A549 (cell line): ENCODE measurements around the gene MFAP3L.

Experiments used
- MAFK ChIP-seq: fragments of 450-650 bp; IDR thresholded peaks from 2 replicates; pipeline ENCODE4 v1.6.1; 2014; ENCODE audit not compliant: partially characterized antibody
- MAX ChIP-seq: IDR thresholded peaks from 2 replicates; pipeline ENCODE4 v1.6.1; 2012
- NR3C1 ChIP-seq: fragments of >200 bp; sonication (Bioruptor Twin); formaldehyde crosslinking; IDR thresholded peaks from 3 replicates; pipeline ENCODE4 v1.6.1; 2017
- PBX3 ChIP-seq: IDR thresholded peaks from 2 replicates; pipeline ENCODE4 v1.6.1; 2012
- TP53 ChIP-seq: fragments of 250-450 bp; sonication (Bioruptor Pico); IDR thresholded peaks from 2 replicates; pipeline ENCODE4 v1.5.0; 2021; ENCODE audit warnings: mild to moderate bottlenecking, moderate library complexity
- TF ChIP-seq, protein P1 (sequence below): fragments of >200 bp; sonication (Bioruptor Twin); formaldehyde crosslinking; IDR thresholded peaks from 3 replicates; pipeline ENCODE4 v1.5.1; 2016

- TF ChIP-seq MAX (no peak), NR3C1 (no peak), MAFK (no peak), TP53 (no peak), PBX3 (no peak)
- TF ChIP-seq, protein P1, sequence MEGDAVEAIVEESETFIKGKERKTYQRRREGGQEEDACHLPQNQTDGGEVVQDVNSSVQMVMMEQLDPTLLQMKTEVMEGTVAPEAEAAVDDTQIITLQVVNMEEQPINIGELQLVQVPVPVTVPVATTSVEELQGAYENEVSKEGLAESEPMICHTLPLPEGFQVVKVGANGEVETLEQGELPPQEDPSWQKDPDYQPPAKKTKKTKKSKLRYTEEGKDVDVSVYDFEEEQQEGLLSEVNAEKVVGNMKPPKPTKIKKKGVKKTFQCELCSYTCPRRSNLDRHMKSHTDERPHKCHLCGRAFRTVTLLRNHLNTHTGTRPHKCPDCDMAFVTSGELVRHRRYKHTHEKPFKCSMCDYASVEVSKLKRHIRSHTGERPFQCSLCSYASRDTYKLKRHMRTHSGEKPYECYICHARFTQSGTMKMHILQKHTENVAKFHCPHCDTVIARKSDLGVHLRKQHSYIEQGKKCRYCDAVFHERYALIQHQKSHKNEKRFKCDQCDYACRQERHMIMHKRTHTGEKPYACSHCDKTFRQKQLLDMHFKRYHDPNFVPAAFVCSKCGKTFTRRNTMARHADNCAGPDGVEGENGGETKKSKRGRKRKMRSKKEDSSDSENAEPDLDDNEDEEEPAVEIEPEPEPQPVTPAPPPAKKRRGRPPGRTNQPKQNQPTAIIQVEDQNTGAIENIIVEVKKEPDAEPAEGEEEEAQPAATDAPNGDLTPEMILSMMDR, result no peak
Measured at GRCh38 chr4:169956091-169956843, 69.9 kb downstream of the MFAP3L start.
